Lung (tissue), 12 donors: ENCODE results near the gene CALCA. TPM values are rescaled to one million over a fixed set of nuclear protein-coding genes. Genes with fewer than 3 reads are reported as not detected.

Experiments used
- ATAC-seq: fragments of 200-7000 bp; cut with Tn5 transposase; one replicate; pipeline ENCODE4 v1.9.1; 2020; ENCODE audit warnings: moderate number of reproducible peaks; ENCODE audit not compliant: insufficient read depth, low FRiP score
- DNase-seq, 3 donors: peaks; one replicate each; pipeline ENCODE4 v3.0.0-alpha.2; 2013 to 2017
- H3K27ac ChIP-seq, 2 donors: one replicate each; pipeline ENCODE4 v1.5.1; 2013; ENCODE audit warnings: mild to moderate bottlenecking in 2 of 2, moderate library complexity in 2 of 2, control low read depth in 1 of 2, inconsistent platforms in 1 of 2, low read depth in 1 of 2, low read length in 1 of 2
- H3K27me3 ChIP-seq, 3 donors: one replicate each; pipeline ENCODE4 v1.5.1; 2013; ENCODE audit warnings: low read length in 2 of 3; ENCODE audit not compliant: control insufficient read depth in 3 of 3, insufficient read depth in 3 of 3
- H3K36me3 ChIP-seq, 4 donors: one replicate each; pipeline ENCODE4 v1.5.1; 2013; ENCODE audit warnings: low read length in 4 of 4, mild to moderate bottlenecking in 1 of 4, moderate library complexity in 1 of 4; ENCODE audit not compliant: control insufficient read depth in 4 of 4, insufficient read depth in 4 of 4
- H3K4me1 ChIP-seq, 5 donors: one replicate each; pipeline ENCODE4 v1.5.1; 2013; ENCODE audit warnings: low read length in 5 of 5, mild to moderate bottlenecking in 2 of 5, moderate library complexity in 1 of 5; ENCODE audit not compliant: control insufficient read depth in 5 of 5, insufficient read depth in 5 of 5
- H3K4me3 ChIP-seq: one replicate; pipeline ENCODE4 v1.5.1; 2013; ENCODE audit warnings: mild to moderate bottlenecking, control low read depth, moderate library complexity
- H3K9ac ChIP-seq, 2 donors: one replicate each; pipeline ENCODE4 v1.5.1; 2013; ENCODE audit warnings: low read length in 2 of 2, control low read depth in 1 of 2; ENCODE audit not compliant: insufficient read depth in 1 of 2
- H3K9me3 ChIP-seq, 4 donors: one replicate each; pipeline ENCODE4 v1.5.1; 2013; ENCODE audit warnings: low read length in 3 of 4, mild to moderate bottlenecking in 1 of 4, moderate library complexity in 1 of 4; ENCODE audit not compliant: control insufficient read depth in 4 of 4, insufficient read depth in 3 of 4
- WGBS, 2 donors: extraction: QIAGEN DNeasy Blood & Tissue Kit; methylation state at CpG; one replicate each; pipeline ENCODE4 v1.1.7; 2013; 5-methylcytosine and 5-hydroxymethylcytosine counted together
- polyA plus RNA-seq, 2 donors: library from polyadenylated mRNA; stranded (reverse); fragments of 200-250 nt; gene quantifications; one replicate each; pipeline ENCODE4 v1.2.1, GENCODE V29; 2013
- total RNA-seq, 2 donors: library from RNA; depleted of rRNA in 1 of 2; stranded (reverse); fragments of >200 nt in 1 of 2; gene quantifications; one replicate each; pipeline ENCODE4 v1.2.1, GENCODE V29; 2014 to 2021
- TF ChIP-seq, protein P1 (sequence below): IDR thresholded peaks from 2 replicates; pipeline ENCODE4 v1.5.1; 2012; ENCODE audit warnings: mild to moderate bottlenecking; ENCODE audit errors: control extremely low read depth, extremely low read depth
- donor health status: control.
- donor health status: control.
- donor health status: Bipolar disorder and iron deficiency.
- donor health status: healthy.
- donor health status: DM: yes; HTN: yes; CAD: no.

The CALCA gene
- total and polyA plus RNA-seq, 4 donors, result 3.0 to 8.4 (median 4.8) TPM

DNA sequence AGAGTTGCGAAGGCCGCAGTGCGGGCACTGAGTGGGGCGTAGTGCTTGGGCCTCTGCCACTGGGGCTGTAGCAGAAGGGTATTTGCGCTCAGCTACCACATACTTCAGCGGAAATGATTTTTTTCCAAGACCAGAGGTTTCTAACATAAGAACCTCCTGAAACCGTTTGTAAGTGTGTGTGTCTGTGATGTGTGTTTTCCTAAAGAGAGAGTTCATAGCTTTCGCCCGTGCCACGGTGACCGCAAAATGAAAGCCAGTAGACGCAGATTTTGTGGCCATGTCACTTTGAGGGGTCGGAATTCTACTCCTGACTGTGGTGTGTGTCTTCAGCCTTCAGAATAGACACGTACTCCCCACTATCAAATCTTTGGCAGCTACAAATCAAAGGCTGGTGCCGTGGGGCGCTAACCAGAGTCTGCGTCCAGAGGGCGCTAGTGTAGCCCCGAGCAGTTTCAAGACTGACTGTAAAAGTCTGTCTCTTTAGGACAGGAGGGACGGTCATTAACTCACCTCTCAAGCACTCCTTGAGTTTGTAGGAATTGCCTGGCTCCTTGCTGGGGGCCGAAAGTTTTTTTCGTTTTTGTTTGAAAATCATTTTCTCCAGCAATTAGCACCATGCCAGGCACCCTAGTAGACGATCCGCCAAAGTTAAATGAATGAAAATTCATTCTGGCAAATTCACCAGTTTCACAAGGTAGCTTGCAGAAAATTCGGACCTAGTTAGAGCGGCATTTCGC lies 2.5 kb upstream of the CALCA start:
- Histone ChIP-seq H3K27ac (no peak overlapping the region), H3K9ac (no peak overlapping the region), H3K36me3 (no peaks in the 10 kb centered on the region), H3K27me3 (peaks cover 6 to 83% (median 78%) of the 10 kb centered on the region in 3 donors), H3K9me3 (peaks cover 0 to 7% (median 0%) of the 10 kb centered on the region in 4 donors), H3K4me3 (no peak overlapping the region), H3K4me1 (peaks cover 0 to 30% (median 6%) of the 10 kb centered on the region in 5 donors)
- DNase-seq, result peak; percentile 57 to 61 (median 57)
- TF ChIP-seq, protein P1, sequence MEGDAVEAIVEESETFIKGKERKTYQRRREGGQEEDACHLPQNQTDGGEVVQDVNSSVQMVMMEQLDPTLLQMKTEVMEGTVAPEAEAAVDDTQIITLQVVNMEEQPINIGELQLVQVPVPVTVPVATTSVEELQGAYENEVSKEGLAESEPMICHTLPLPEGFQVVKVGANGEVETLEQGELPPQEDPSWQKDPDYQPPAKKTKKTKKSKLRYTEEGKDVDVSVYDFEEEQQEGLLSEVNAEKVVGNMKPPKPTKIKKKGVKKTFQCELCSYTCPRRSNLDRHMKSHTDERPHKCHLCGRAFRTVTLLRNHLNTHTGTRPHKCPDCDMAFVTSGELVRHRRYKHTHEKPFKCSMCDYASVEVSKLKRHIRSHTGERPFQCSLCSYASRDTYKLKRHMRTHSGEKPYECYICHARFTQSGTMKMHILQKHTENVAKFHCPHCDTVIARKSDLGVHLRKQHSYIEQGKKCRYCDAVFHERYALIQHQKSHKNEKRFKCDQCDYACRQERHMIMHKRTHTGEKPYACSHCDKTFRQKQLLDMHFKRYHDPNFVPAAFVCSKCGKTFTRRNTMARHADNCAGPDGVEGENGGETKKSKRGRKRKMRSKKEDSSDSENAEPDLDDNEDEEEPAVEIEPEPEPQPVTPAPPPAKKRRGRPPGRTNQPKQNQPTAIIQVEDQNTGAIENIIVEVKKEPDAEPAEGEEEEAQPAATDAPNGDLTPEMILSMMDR, result peak; percentile 17
- peak; percentile 35 for ATAC-seq
- WGBS, 2 donors, result 3 to 6% methylated on average over 27 of the region's 27 CpGs

DNA sequence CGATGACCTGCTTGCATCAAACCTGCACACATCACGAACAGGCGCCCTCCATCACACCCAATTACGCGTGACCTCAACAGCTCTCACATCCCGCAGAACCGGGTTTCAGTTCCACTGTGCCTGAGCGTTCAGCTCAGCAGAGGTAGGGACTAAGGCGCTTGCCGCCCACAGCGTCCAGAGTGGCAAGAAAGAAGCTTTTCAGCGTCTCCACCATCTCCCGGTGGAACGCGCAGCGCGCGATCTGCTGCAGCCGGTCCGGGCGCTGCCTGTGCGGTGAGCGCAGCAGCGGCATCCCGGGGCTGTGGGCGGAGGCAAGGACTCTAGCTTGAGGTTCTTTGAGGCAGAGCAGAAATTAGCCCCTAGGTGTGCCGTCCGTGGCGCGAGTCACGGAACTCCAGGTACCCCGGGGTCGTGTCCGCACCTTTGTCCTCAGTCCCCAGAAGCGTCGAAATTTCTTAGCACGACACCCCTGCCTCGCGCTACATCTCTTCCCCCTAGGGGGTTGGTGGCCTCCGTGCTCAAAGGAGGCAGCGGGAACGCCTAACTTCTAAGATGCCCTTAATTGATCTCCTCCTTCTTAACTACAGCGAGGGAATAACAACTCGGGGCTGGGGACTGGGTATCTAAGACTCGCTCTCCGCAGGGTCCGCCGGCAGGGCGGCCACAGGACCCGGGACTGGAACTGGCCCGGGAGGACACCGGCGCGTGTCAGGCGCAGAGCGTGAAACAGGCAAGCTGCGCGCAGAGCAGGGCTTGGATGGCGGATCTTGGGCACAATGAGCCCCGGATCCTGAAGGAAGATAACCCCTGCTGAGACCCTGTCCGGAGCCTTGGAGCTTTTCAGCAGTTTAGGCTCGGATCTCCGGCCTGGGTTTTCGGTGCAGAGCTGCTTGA lies 1.7 kb upstream of the CALCA start:
- Histone ChIP-seq H3K27me3 (peaks cover 6 to 90% (median 86%) of the 10 kb centered on the region in 3 donors), H3K27ac (no peak overlapping the region), H3K9me3 (peaks cover 0 to 7% (median 0%) of the 10 kb centered on the region in 4 donors), H3K9ac (no peak overlapping the region), H3K36me3 (no peaks in the 10 kb centered on the region), H3K4me3 (no peak overlapping the region), H3K4me1 (peaks cover 0 to 30% (median 6%) of the 10 kb centered on the region in 5 donors)
- TF ChIP-seq, protein P1, result no peak
- ATAC-seq (no peak), DNase-seq (peak; percentile 34 to 56 (median 51))
- WGBS, 2 donors, result 2 to 3% methylated on average over 64 of the region's 64 CpGs

GRCh38 chr11:14972581-14973495 lies 687 bp upstream of the CALCA start:
- Histone ChIP-seq H3K4me3 (no peak overlapping the region), H3K27ac (no peak overlapping the region), H3K4me1 (peaks cover 0 to 30% (median 6%) of the 10 kb centered on the region in 5 donors), H3K36me3 (no peaks in the 10 kb centered on the region), H3K9me3 (peaks cover 0 to 7% (median 0%) of the 10 kb centered on the region in 4 donors), H3K27me3 (peaks cover 6 to 90% (median 84%) of the 10 kb centered on the region in 3 donors), H3K9ac (no peak overlapping the region)
- DNase-seq, result peak in 2 of 3 donors; percentile 1 to 2
- ATAC-seq, result no peak
- 14 to 17% methylated on average over 22 of the region's 22 CpGs for WGBS, 2 donors
- TF ChIP-seq, protein P1, result no peak
